ENCODE measurements around the gene THAP7.

- TF ChIP-seq POLR2AphosphoS5 (IDR thresholded peaks at IDR 0.05; ENCODE audit: low read depth, low read length) = peak; percentile 63
- peak; percentile 49 for TF ChIP-seq JUND (IDR thresholded peaks at IDR 0.05)
- no peak; the same call in 1 of the 2 replicates for TF ChIP-seq RAD21 (IDR thresholded peaks at IDR 0.05; ENCODE audit: low read depth)
- TF ChIP-seq CTCF (IDR thresholded peaks at IDR 0.05 in 2 of 3, conservative IDR thresholded peaks at IDR 0.05 in 1 of 3; ENCODE audit: borderline replicate concordance in 1 of 3, insufficient read depth in 1 of 3, low read depth in 2 of 3, low read length in 2 of 3) = peak in 2 of 3 experiments; percentile 53 to 54; a peak in 4 of 6 replicates
- no peak for TF ChIP-seq POLR2A (IDR thresholded peaks at IDR 0.05; ENCODE audit: borderline replicate concordance, extremely low read depth, insufficient read depth, insufficient read length)
- no peak for TF ChIP-seq SIN3A (IDR thresholded peaks at IDR 0.05; ENCODE audit: low read depth)
- TF ChIP-seq SP1 (IDR thresholded peaks at IDR 0.05; ENCODE audit: low read depth) = no peak
- TF ChIP-seq MAX (IDR thresholded peaks at IDR 0.05) = peak; percentile 64
- TF ChIP-seq ZNF274 (IDR thresholded peaks at IDR 0.05; ENCODE audit: low read depth, low read length) = no peak
- no peak for TF ChIP-seq EZH2 (IDR thresholded peaks at IDR 0.05)
- TF ChIP-seq REST (IDR thresholded peaks at IDR 0.05; ENCODE audit: low read depth) = no peak
- no peak for TF ChIP-seq CEBPB (IDR thresholded peaks at IDR 0.05; ENCODE audit: low read depth)
- no peak for TF ChIP-seq EZH2phosphoT487 (IDR thresholded peaks at IDR 0.05; ENCODE audit: borderline replicate concordance)
Observed at GRCh38 chr22:20956258-20957101, 45.4 kb downstream of the THAP7 start.

Measured in HCT116 (cell line).